Measurements from ENCODE around the gene MEGF6.
A peak's percentile ranks its signal among the peaks of the same experiment; 100 is the strongest.
"Not testable (repeated sequence)": the region's sequence is repeated elsewhere in the genome, so short reads cannot be mapped to it uniquely, and the experiment has no call there.

MEGF6 gene

GRCh38 chr1:3625151-3625907 lies 14.0 kb upstream of the MEGF6 start:
- peak; percentile 51 for DNase-seq

- DNase-seq = peak; percentile 96
Measured at GRCh38 chr1:3624200-3625136, 13.2 kb upstream of the MEGF6 start, which contains the start of gene TPRG1L. TPRG1L (plus strand) TSS chr1:3625015; CDS start chr1:3625073, 58 bp downstream.

- no peak for DNase-seq
Measured at GRCh38 chr1:3623441-3624199, 12.3 kb upstream of the MEGF6 start.

- DNase-seq = not testable (repeated sequence)
Measured at GRCh38 chr1:3622102-3622501, 10.8 kb upstream of the MEGF6 start.

- peak; percentile 48 for DNase-seq
Measured at GRCh38 chr1:3621151-3621671, 9.9 kb upstream of the MEGF6 start.

GRCh38 chr1:3620708-3621107 lies 9.4 kb upstream of the MEGF6 start:
- no peak for DNase-seq

- DNase-seq = peak; percentile 65
Measured at GRCh38 chr1:3618881-3619671, 7.8 kb upstream of the MEGF6 start.

- DNase-seq = no peak
Measured at GRCh38 chr1:3618531-3618880, 7.2 kb upstream of the MEGF6 start.

GRCh38 chr1:3617806-3618345 lies 6.6 kb upstream of the MEGF6 start:
- no peak for DNase-seq

- DNase-seq = no peak
Measured at GRCh38 chr1:3616861-3617260, 5.6 kb upstream of the MEGF6 start.

- no peak for DNase-seq
Measured at GRCh38 chr1:3614755-3615742, 3.7 kb upstream of the MEGF6 start.

GRCh38 chr1:3612123-3612522 lies 815 bp upstream of the MEGF6 start:
- DNase-seq = no peak

- DNase-seq = peak; percentile 16
Measured at GRCh38 chr1:3610527-3611169, 660 bp downstream of the MEGF6 start.

GRCh38 chr1:3609769-3610526 lies 1.4 kb downstream of the MEGF6 start:
- DNase-seq = no peak

- no peak for DNase-seq
Measured at GRCh38 chr1:3609016-3609768, 2.1 kb downstream of the MEGF6 start.

GRCh38 chr1:3608154-3608553 lies 3.2 kb downstream of the MEGF6 start:
- no peak for DNase-seq

GRCh38 chr1:3607703-3608065 lies 3.6 kb downstream of the MEGF6 start:
- no peak for DNase-seq
